Measurements from ENCODE around the gene ZC3H4.

DNA sequence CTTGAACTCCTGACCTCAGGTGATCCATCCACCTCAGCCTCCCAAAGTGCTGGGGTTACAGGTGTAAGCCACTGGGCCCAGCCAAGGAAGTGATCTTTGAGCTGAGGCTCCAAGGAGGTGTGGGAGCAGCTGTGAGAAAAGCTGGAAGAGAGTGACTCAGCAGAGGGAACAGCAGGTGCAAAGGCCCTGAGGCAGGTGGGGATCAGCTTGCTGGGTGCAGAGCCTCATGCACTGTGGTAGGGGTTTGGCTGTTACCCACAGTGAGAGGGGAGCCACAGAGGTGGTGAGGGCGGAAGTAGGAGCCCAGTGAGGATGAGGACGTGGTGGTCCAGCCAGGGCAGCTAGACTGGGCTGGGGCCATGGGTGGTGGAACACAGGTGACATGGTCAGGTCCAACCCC lies 87.4 kb downstream of the ZC3H4 start:
- TF ChIP-seq, protein P1, sequence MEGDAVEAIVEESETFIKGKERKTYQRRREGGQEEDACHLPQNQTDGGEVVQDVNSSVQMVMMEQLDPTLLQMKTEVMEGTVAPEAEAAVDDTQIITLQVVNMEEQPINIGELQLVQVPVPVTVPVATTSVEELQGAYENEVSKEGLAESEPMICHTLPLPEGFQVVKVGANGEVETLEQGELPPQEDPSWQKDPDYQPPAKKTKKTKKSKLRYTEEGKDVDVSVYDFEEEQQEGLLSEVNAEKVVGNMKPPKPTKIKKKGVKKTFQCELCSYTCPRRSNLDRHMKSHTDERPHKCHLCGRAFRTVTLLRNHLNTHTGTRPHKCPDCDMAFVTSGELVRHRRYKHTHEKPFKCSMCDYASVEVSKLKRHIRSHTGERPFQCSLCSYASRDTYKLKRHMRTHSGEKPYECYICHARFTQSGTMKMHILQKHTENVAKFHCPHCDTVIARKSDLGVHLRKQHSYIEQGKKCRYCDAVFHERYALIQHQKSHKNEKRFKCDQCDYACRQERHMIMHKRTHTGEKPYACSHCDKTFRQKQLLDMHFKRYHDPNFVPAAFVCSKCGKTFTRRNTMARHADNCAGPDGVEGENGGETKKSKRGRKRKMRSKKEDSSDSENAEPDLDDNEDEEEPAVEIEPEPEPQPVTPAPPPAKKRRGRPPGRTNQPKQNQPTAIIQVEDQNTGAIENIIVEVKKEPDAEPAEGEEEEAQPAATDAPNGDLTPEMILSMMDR (IDR thresholded peaks at IDR 0.05) = no peak
- TF ChIP-seq POLR2AphosphoS5 (IDR thresholded peaks at IDR 0.05) = no peak
